Activated T-helper 1 cell treated with anti-CD3 and anti-CD28 coated beads, Interleukin-2, amount 50 U/mL, for 16 hours (primary cell): ENCODE measurements around the gene CPNE4.
"Not testable (repeated sequence)": the region's sequence is repeated elsewhere in the genome, so short reads cannot be mapped to it uniquely, and the experiment has no call there.

Experiments
- DNase-seq, 2 donors: peaks; one replicate each; pipeline ENCODE4 v3.0.0-alpha.2; 2020; ENCODE audit warnings: low read depth in 1 of 2, low spot score in 1 of 2

The CPNE4 gene

GRCh38 chr3:132034486-132035464 is at the start of gene CPNE4:
TSS of gene CPNE4 (minus strand) at chr3:132035014.
- DNase-seq = peak; percentile 9 to 19

GRCh38 chr3:132083583-132084279 is 48.9 kb upstream of the CPNE4 start:
- DNase-seq = no peak

- no peak for DNase-seq
Observed at GRCh38 chr3:132083159-132083558, 48.3 kb upstream of the CPNE4 start.

GRCh38 chr3:132079147-132079546 is 44.3 kb upstream of the CPNE4 start:
- no peak for DNase-seq

- DNase-seq = no peak
Observed at GRCh38 chr3:132073771-132074170, 39.0 kb upstream of the CPNE4 start.

- DNase-seq = no peak
Observed at GRCh38 chr3:132071043-132071442, 36.2 kb upstream of the CPNE4 start.

GRCh38 chr3:132064114-132064513 is 29.3 kb upstream of the CPNE4 start:
- DNase-seq = no peak

- DNase-seq = no peak
Observed at GRCh38 chr3:132062535-132062934, 27.7 kb upstream of the CPNE4 start.

GRCh38 chr3:132055872-132056271 is 21.1 kb upstream of the CPNE4 start:
- no peak for DNase-seq

- DNase-seq = no peak
Observed at GRCh38 chr3:132047209-132047608, 12.4 kb upstream of the CPNE4 start.

- DNase-seq = not testable (repeated sequence)
Observed at GRCh38 chr3:132044874-132045273, 10.1 kb upstream of the CPNE4 start.

- DNase-seq = no peak
Observed at GRCh38 chr3:132042681-132043080, 7.9 kb upstream of the CPNE4 start.

GRCh38 chr3:132038198-132038825 is 3.5 kb upstream of the CPNE4 start:
- DNase-seq = no peak

GRCh38 chr3:132037581-132037980 is 2.8 kb upstream of the CPNE4 start:
- no peak for DNase-seq

- DNase-seq = no peak
Observed at GRCh38 chr3:132037056-132037455, 2.2 kb upstream of the CPNE4 start.

- no peak for DNase-seq
Observed at GRCh38 chr3:132034097-132034485, 723 bp downstream of the CPNE4 start.

- no peak for DNase-seq
Observed at GRCh38 chr3:132033471-132033870, 1.3 kb downstream of the CPNE4 start.

GRCh38 chr3:132032959-132033358 is 1.9 kb downstream of the CPNE4 start:
- no peak for DNase-seq

- peak in 1 of 2 donors; percentile 8 for DNase-seq
Observed at GRCh38 chr3:132029182-132029902, 5.5 kb downstream of the CPNE4 start.

- no peak for DNase-seq
Observed at GRCh38 chr3:132022914-132023313, 11.9 kb downstream of the CPNE4 start.

- DNase-seq = no peak
Observed at GRCh38 chr3:132020058-132020457, 14.8 kb downstream of the CPNE4 start.
